ENCODE measurements around the gene HAUS8.

The HAUS8 gene

GRCh38 chr19:17075864-17076542 is 751 bp upstream of the HAUS8 start:
- FAIRE-seq, result no peak

GRCh38 chr19:17074634-17075034 is 618 bp downstream of the HAUS8 start:
- no peak for FAIRE-seq

- FAIRE-seq, result no peak
These were observed 1.2 kb downstream of the HAUS8 start for GRCh38 chr19:17073869-17074633.

- no peak for FAIRE-seq
These were observed 4.3 kb downstream of the HAUS8 start for GRCh38 chr19:17070912-17071311.

GRCh38 chr19:17070421-17070820 is 4.8 kb downstream of the HAUS8 start:
- FAIRE-seq, result no peak

GRCh38 chr19:17069193-17069592 is 6.1 kb downstream of the HAUS8 start:
- FAIRE-seq, result no peak

GRCh38 chr19:17063428-17063827 is 11.8 kb downstream of the HAUS8 start:
- FAIRE-seq, result no peak

GRCh38 chr19:17061691-17062090 is 13.6 kb downstream of the HAUS8 start:
- FAIRE-seq, result no peak

- FAIRE-seq, result no peak
These were observed 14.0 kb downstream of the HAUS8 start for GRCh38 chr19:17061205-17061604.

- no peak for FAIRE-seq
These were observed 14.4 kb downstream of the HAUS8 start for GRCh38 chr19:17060802-17061201.

GRCh38 chr19:17058236-17058635 is 17.0 kb downstream of the HAUS8 start:
- FAIRE-seq, result no peak

- FAIRE-seq, result no peak
These were observed 19.6 kb downstream of the HAUS8 start for GRCh38 chr19:17055636-17056035.

GRCh38 chr19:17054746-17055145 is 20.5 kb downstream of the HAUS8 start:
- FAIRE-seq, result no peak

- no peak for FAIRE-seq
These were observed 22.8 kb downstream of the HAUS8 start for GRCh38 chr19:17052439-17052838.

- FAIRE-seq, result no peak
These were observed 25.5 kb downstream of the HAUS8 start for GRCh38 chr19:17049711-17050280.

- no peak for FAIRE-seq
These were observed 26.3 kb downstream of the HAUS8 start for GRCh38 chr19:17048885-17049453.

GRCh38 chr19:17045907-17046502 is 29.2 kb downstream of the HAUS8 start:
- no peak for FAIRE-seq

GRCh38 chr19:17043744-17044143 is 31.5 kb downstream of the HAUS8 start:
- FAIRE-seq, result no peak

- FAIRE-seq, result peak; percentile 51
These were observed 33.3 kb downstream of the HAUS8 start for GRCh38 chr19:17041976-17042375.

GRCh38 chr19:17037966-17038500 is 37.2 kb downstream of the HAUS8 start:
- FAIRE-seq, result no peak

GRCh38 chr19:17037184-17037583 is 38.1 kb downstream of the HAUS8 start:
- FAIRE-seq, result no peak

GRCh38 chr19:17036640-17037039 is 38.6 kb downstream of the HAUS8 start:
- no peak for FAIRE-seq

GRCh38 chr19:17035842-17036424 is 39.3 kb downstream of the HAUS8 start:
- FAIRE-seq, result no peak

Data from endometrium (tissue), 2 donors.